GM12801 (cell line): ENCODE measurements around the gene CLBA1.

ENCODE experiments used
- CTCF ChIP-seq: IDR thresholded peaks from one replicate; pipeline ENCODE4 v1.5.1; 2011; ENCODE audit warnings: control low read depth; ENCODE audit not compliant: insufficient read length; ENCODE audit errors: extremely low read depth

CLBA1 gene

GRCh38 chr14:104974665-104975390 is 10.8 kb upstream of the CLBA1 start:
- no peak for TF ChIP-seq CTCF

GRCh38 chr14:104975481-104976197 is 9.9 kb upstream of the CLBA1 start:
- no peak for TF ChIP-seq CTCF

- no peak for TF ChIP-seq CTCF
Measured at GRCh38 chr14:104976198-104977007, 9.2 kb upstream of the CLBA1 start.

- TF ChIP-seq CTCF = no peak
Measured at GRCh38 chr14:104977008-104977680, 8.4 kb upstream of the CLBA1 start.

- no peak for TF ChIP-seq CTCF
Measured at GRCh38 chr14:104977681-104978653, 7.6 kb upstream of the CLBA1 start, which contains the start of gene AHNAK2. TSS of gene AHNAK2 (minus strand) at chr14:104978374. CDS start at chr14:104978237, 137 bp downstream.

GRCh38 chr14:104978746-104979691 is 6.6 kb upstream of the CLBA1 start:
- no peak for TF ChIP-seq CTCF
